HG03460 (cell line): Measurements from ENCODE around the gene TFAP2E.

Experiments used
- ATAC-seq: cut with Tn5 transposase; IDR thresholded peaks from one replicate; pipeline ENCODE4 v1.9.1; 2021; ENCODE audit not compliant: unreplicated experiment

TFAP2E gene

DNA sequence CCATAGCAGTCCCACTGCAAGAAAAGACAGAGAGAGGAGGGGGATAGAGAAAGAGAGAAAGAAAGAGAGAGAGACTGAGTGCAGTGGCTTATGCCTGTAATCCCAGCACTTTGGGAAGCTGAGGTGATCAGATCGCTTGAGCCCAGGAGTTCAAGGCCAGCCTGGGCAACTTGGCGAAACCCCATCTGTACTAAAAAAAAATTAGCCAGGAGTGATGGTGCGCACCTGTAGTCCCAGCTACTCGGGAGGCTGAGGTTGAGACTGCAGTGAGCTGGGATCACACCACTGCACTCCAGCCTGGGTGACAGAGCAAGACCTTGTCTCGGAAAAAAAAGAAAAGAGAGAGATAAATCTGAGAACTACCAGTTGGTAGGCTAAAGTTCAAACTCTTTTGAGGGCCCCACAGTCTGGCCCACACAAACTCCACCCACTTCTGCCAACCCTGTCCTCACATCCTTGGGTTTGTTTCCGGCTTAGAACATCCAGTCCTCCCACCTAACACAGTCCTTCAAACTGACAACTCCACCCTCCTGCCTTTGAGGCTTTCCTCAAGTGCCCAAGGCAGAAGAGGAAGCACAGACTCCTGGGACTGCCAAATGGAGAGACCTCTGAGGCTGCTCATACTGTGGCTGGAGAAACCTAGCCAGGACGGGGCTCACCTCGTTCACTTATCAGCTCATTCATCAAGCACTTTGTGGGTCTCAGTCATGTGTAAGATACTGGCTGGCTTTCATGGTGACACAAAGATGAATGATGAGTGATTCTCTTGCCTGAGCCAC, 20.1 kb downstream of the TFAP2E start:
- ATAC-seq: no peak

DNA sequence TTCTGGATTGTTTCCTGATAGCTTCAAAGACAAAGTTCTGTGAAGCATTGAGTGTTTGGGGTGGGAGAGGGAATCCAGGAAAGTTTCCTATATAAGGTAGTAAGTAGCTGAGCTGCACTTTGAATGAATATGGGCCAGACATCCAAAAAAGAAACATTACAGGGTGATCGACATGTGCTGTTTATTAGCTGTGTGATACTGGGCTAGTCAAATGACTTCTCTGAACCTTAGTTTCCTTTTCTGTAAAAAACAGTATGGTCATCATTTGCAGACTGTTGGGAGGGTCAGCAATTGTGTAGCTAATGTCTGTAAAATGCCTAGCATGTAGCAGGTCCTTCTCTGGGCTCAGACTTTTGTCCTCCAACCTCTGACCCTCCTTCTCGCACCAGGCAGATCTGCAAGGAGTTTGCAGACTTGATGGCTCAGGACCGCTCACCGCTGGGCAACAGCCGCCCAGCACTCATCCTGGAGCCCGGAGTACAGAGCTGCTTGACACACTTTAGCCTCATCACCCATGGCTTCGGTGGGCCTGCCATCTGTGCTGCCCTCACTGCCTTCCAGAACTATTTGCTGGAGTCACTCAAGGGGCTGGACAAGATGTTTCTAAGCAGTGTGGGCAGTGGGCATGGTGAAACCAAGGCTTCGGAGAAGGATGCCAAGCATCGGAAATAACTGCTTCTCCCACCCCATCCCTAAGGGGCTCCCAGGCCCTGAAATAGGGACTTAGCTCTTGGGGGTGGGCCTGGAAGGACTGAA, 21.1 kb downstream of the TFAP2E start:
- ATAC-seq: no peak

- no peak for ATAC-seq
Observed at GRCh38 chr1:35595684-35596083, 22.6 kb downstream of the TFAP2E start.

DNA sequence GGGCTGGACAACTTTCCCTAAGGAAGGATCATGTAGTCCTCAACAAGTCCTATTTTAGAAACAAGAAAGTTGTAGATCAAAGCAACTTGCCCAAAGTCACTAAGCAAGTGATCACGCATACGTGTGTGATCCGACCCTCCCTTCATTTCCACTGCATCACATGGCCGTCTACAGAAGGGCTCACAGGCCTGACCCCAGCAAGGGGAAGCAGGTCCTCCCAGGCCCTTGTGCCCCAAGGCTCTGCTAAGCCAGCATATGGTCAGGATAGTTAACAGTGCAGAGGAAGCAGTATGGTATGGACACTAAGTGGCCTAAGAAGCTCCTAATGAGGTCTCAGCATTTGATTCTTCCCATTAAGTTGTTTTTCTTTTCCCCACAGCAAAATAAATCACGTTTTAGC, 24.8 kb downstream of the TFAP2E start:
- ATAC-seq: no peak

- no peak for ATAC-seq
Observed at GRCh38 chr1:35598895-35599294, 25.8 kb downstream of the TFAP2E start.

- no peak for ATAC-seq
Observed at GRCh38 chr1:35599411-35599810, 26.3 kb downstream of the TFAP2E start.

DNA sequence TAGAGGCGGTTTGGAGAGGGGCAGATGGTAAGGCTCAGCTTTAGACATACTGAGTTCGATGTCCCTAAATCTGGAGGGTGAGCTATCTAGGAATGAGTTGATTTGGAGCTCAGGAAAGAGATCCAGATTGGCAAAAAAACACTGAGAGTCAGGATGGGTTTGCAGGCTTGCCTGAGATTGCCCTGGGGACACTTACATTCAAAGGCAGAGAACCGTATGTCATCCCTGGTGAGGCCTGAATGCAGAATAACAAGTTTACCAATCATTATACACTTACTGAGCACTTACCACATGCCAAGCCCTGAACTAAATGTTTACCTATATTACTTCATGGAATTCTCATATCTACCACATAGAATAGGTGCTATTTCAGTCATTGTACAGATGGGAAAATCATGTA, 27.5 kb downstream of the TFAP2E start:
- ATAC-seq: no peak

DNA sequence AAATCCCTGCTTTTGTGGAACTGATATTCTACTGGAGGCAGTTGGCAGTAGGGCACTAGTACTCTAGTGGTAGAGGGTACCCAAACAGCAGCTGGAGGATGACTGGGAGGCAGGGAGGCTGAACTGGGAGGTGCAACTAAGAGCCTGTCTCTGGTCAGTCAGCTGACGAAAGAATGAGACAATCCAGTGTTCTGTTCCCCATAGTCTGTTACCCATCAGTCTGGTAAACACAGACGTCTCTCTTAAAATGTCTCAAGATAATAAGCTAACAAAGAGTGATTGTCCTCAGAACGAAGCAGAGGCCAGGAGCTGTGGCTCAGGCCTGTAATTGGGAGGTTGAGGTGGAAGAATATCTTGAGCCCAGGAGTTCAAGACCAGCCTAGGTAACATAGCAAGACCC, 30.4 kb downstream of the TFAP2E start:
- ATAC-seq: no peak

- no peak for ATAC-seq
Observed at GRCh38 chr1:35603941-35604340, 30.8 kb downstream of the TFAP2E start.

- no peak for ATAC-seq
Observed at GRCh38 chr1:35605071-35605866, 32.2 kb downstream of the TFAP2E start.

GRCh38 chr1:35605867-35606182, 32.7 kb downstream of the TFAP2E start:
- ATAC-seq: no peak

GRCh38 chr1:35611655-35612054, 38.5 kb downstream of the TFAP2E start:
- ATAC-seq: no peak

GRCh38 chr1:35615440-35615839, 42.3 kb downstream of the TFAP2E start:
- no peak for ATAC-seq

DNA sequence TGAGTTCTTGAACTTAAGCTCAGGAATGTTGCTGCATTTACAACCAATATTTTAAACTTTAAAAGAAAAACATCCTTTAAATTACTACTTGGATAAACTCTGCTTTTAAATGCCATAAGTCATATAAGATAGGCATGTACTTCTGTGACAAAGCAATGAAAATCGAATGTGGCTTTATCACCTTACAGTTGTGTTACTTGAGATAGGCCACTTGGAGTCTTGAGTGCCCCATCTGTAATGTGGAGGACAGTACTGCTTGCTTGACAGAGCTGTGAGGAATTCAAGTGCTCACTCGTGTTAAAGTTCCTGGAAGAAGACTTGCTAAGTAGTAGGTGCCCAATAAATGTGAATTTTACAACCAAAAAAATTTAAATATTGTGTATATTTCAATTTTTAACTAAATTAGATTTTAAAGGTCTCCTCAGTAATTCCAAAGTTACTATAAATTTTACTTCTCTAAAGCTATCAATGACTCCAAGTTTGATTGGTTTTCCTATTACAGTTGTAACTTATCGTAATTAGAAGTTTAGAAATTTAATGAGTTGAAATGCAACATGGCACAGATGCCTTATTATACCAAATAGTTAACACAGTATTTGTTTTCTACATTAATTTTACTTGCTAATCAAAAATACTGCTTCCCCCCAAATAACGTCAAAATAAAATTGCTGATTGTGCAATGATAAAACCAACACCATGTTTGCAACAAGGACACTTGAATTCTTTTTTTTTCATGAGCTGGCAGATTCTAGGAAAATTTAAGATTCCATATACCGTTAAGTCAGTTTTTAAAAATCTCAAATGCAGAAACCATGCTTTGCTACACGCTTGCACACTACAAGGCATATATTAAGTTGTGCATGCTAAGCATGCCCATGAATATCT, 46.4 kb downstream of the TFAP2E start:
- no peak for ATAC-seq

DNA sequence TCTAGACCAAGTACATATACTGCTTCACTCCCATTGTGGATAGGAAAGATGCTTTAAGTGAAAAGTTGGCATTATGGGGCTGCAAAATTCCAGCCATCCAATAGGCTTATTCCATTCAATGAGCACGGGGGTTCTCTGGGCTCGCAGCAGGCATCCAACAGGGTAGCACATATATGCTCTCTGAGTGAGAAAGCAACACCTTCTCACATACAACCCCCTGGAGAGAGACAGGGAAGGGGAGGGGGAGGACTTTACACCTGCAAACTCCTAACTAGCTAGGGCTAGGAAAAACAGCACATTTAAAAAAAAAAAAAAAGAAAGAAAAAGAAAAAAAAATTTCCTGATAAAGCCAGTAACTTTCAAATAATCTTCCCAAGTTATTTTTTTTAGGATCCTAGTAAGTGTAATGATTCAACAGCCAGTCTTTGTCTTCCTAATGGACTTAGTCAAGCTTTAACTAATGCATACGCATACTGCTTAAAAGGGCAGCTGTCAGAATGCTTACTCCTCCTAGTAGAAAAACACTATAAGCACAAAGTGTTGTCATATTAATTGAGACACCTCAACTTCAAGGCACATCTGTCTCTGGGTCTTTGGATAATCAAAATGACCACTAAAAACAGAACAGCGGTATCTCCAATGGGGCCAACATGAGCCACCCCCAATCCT, 49.5 kb downstream of the TFAP2E start:
- ATAC-seq: no peak

DNA sequence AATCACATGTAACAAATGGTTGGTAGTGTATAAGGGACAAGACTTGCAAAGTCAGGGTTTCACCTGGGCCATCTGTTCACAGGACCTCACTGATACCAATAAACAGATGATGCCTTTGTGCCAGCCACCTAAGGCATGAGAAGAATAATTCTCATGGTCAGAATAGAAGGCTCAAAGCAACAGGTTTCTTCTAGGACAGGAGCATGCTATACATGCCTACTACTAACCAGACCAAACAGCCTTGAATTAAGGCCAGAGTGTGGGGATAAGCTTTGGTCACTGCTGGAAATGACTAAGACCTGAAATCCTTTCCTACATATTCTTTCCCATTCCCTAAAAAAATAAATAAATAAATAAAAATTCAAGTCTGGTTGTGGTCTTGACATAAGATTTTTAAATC, 50.7 kb downstream of the TFAP2E start:
- no peak for ATAC-seq

- ATAC-seq: no peak
Observed at GRCh38 chr1:35629051-35629450, 55.9 kb downstream of the TFAP2E start.

DNA sequence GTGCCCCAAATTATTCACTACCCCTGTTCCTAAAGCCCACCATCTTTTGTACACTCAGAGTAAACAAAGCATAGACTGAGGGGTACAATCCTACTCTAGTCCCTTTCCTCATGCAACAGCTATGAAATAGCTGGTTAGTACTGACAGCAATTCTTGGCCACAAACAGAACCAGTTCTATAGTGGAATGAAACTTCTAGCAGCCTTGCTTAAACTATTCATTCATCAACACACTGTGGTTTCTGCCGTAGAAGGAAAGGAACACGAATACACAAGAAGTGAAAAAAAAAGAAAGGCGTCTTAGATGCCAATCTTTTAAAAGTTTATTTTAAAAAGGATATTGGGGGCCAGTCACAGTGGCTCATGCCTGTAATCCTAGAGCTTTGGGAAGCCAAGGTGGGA, 58.3 kb downstream of the TFAP2E start:
- no peak for ATAC-seq

GRCh38 chr1:35633547-35633946, 60.4 kb downstream of the TFAP2E start:
- no peak for ATAC-seq

- ATAC-seq: no peak
Observed at GRCh38 chr1:35637401-35637809, 64.3 kb downstream of the TFAP2E start.
